ENCODE data around the gene CDT1.

CDT1 gene

DNA sequence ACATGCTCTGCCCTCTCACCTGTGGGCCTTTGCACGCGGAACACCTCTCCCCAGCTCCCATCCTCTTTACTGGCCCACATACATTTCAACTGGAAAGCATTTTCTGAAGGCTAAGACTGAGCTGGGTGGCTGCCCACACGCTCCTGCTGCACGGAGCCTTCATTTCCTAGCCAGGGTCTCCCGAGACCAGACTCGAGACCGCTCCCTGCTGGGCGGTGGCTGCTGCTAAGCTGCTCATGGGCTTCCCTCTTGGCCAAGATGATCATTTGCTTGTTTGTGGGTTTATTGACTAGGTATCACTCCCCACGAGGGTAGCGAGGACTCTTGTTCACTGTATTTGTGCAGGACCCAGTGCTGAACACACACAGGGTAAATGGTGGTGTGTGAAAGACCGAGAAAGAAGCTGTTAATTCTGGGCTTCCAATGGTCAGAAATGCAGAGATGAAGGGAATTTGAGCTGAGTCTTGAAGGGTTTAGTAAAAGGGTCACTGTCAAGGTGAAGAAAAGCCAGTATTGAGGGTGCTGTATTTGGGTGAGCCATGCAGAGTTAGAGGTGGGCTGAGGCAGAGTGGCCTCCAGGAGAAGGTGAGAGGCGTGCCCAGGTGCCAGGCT is 54.2 kb downstream of the CDT1 start:
- peak; percentile 21 for DNase-seq (ENCODE audit: low read depth)
- peak overlapping the region; percentile 82 for H3K4me3 ChIP-seq (ENCODE audit: low read depth, low read length)
- TF ChIP-seq, protein P1, sequence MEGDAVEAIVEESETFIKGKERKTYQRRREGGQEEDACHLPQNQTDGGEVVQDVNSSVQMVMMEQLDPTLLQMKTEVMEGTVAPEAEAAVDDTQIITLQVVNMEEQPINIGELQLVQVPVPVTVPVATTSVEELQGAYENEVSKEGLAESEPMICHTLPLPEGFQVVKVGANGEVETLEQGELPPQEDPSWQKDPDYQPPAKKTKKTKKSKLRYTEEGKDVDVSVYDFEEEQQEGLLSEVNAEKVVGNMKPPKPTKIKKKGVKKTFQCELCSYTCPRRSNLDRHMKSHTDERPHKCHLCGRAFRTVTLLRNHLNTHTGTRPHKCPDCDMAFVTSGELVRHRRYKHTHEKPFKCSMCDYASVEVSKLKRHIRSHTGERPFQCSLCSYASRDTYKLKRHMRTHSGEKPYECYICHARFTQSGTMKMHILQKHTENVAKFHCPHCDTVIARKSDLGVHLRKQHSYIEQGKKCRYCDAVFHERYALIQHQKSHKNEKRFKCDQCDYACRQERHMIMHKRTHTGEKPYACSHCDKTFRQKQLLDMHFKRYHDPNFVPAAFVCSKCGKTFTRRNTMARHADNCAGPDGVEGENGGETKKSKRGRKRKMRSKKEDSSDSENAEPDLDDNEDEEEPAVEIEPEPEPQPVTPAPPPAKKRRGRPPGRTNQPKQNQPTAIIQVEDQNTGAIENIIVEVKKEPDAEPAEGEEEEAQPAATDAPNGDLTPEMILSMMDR (IDR thresholded peaks at IDR 0.05; ENCODE audit: control insufficient read depth, extremely low read depth, insufficient read depth), result peak; percentile 83

All from LNCaP clone FGC (cell line).